Activated naive CD8-positive, alpha-beta T cell treated with anti-CD3 and anti-CD28 coated beads for 36 hours (primary cell): ENCODE data around the gene TACR1. TPM values are rescaled to one million over a fixed set of nuclear protein-coding genes. Genes with fewer than 3 reads are reported as not detected.

ENCODE experiments used
- DNase-seq: peaks from one replicate; pipeline ENCODE4 v3.0.0; 2021
- H3K27ac Mint-ChIP-seq: one replicate; pipeline ENCODE4 v1.8.0; 2022; ENCODE audit warnings: mild to moderate bottlenecking, moderate library complexity, mixed read lengths
- H3K27me3 Mint-ChIP-seq: one replicate; pipeline ENCODE4 v1.8.0; 2022; ENCODE audit warnings: mild to moderate bottlenecking, mixed read lengths
- H3K36me3 Mint-ChIP-seq: one replicate; pipeline ENCODE4 v1.8.0; 2021; ENCODE audit warnings: mild to moderate bottlenecking, mixed read lengths
- H3K4me1 Mint-ChIP-seq: one replicate; pipeline ENCODE4 v1.8.0; 2021; ENCODE audit warnings: mixed read lengths
- H3K4me3 Mint-ChIP-seq: one replicate; pipeline ENCODE4 v1.8.0; 2022; ENCODE audit warnings: mild to moderate bottlenecking, moderate library complexity, mixed read lengths
- H3K9me3 Mint-ChIP-seq: one replicate; pipeline ENCODE4 v1.8.0; 2022; ENCODE audit warnings: mixed read lengths
- total RNA-seq, 2 experiments: library from RNA; stranded (reverse); gene quantifications; one replicate each; pipeline ENCODE4 v1.2.3, GENCODE V29; 2021

TACR1 gene
- total RNA-seq, 2 experiments from 2014 or later: not detected

GRCh38 chr2:75041731-75042600 is 157.4 kb downstream of the TACR1 start:
- H3K4me1 Mint-ChIP-seq: no peaks in the 10 kb centered on the region
- DNase-seq: no peak
- H3K27me3 Mint-ChIP-seq: no peaks in the 10 kb centered on the region
- H3K9me3 Mint-ChIP-seq: no peaks in the 10 kb centered on the region
- H3K4me3 Mint-ChIP-seq: no peak overlapping the region
- no peaks in the 10 kb centered on the region for H3K36me3 Mint-ChIP-seq
- H3K27ac Mint-ChIP-seq: no peak overlapping the region

GRCh38 chr2:75041226-75041625 is 158.1 kb downstream of the TACR1 start:
- H3K4me3 Mint-ChIP-seq: no peak overlapping the region
- no peaks in the 10 kb centered on the region for H3K27me3 Mint-ChIP-seq
- H3K36me3 Mint-ChIP-seq: no peaks in the 10 kb centered on the region
- no peaks in the 10 kb centered on the region for H3K4me1 Mint-ChIP-seq
- no peaks in the 10 kb centered on the region for H3K9me3 Mint-ChIP-seq
- DNase-seq: no peak
- no peak overlapping the region for H3K27ac Mint-ChIP-seq

- peaks cover 4% of the 10 kb centered on the region for H3K4me1 Mint-ChIP-seq
- no peaks in the 10 kb centered on the region for H3K27me3 Mint-ChIP-seq
- no peak overlapping the region for H3K27ac Mint-ChIP-seq
- no peak for DNase-seq
- no peaks in the 10 kb centered on the region for H3K9me3 Mint-ChIP-seq
- no peaks in the 10 kb centered on the region for H3K36me3 Mint-ChIP-seq
- H3K4me3 Mint-ChIP-seq: no peak overlapping the region
These were observed 163.6 kb downstream of the TACR1 start for GRCh38 chr2:75035444-75036353.

GRCh38 chr2:75033516-75033915 is 165.8 kb downstream of the TACR1 start:
- no peaks in the 10 kb centered on the region for H3K36me3 Mint-ChIP-seq
- no peaks in the 10 kb centered on the region for H3K27me3 Mint-ChIP-seq
- no peak overlapping the region for H3K27ac Mint-ChIP-seq
- H3K9me3 Mint-ChIP-seq: no peaks in the 10 kb centered on the region
- DNase-seq: no peak
- H3K4me3 Mint-ChIP-seq: no peak overlapping the region
- peaks cover 6% of the 10 kb centered on the region for H3K4me1 Mint-ChIP-seq

GRCh38 chr2:75031906-75032803 is 167.2 kb downstream of the TACR1 start:
- no peaks in the 10 kb centered on the region for H3K27me3 Mint-ChIP-seq
- H3K4me1 Mint-ChIP-seq: peaks cover 6% of the 10 kb centered on the region
- no peak overlapping the region for H3K4me3 Mint-ChIP-seq
- H3K9me3 Mint-ChIP-seq: no peaks in the 10 kb centered on the region
- H3K27ac Mint-ChIP-seq: no peak overlapping the region
- peaks cover 2% of the 10 kb centered on the region for H3K36me3 Mint-ChIP-seq
- DNase-seq: no peak

GRCh38 chr2:75031171-75031570 is 168.1 kb downstream of the TACR1 start:
- DNase-seq: no peak
- H3K27ac Mint-ChIP-seq: no peak overlapping the region

GRCh38 chr2:75030218-75031009 is 168.9 kb downstream of the TACR1 start:
- H3K27ac Mint-ChIP-seq: no peak overlapping the region
- H3K4me3 Mint-ChIP-seq: no peak overlapping the region
- H3K36me3 Mint-ChIP-seq: peaks cover 2% of the 10 kb centered on the region
- H3K4me1 Mint-ChIP-seq: peaks cover 6% of the 10 kb centered on the region
- H3K27me3 Mint-ChIP-seq: no peaks in the 10 kb centered on the region
- no peaks in the 10 kb centered on the region for H3K9me3 Mint-ChIP-seq
- DNase-seq: no peak

More at GRCh38 chr2:75031171-75031570, 168.1 kb downstream of the TACR1 start:
- peaks cover 2% of the 10 kb centered on the region for H3K36me3 Mint-ChIP-seq
- H3K9me3 Mint-ChIP-seq: no peaks in the 10 kb centered on the region
- H3K4me1 Mint-ChIP-seq: peaks cover 6% of the 10 kb centered on the region
- H3K27me3 Mint-ChIP-seq: no peaks in the 10 kb centered on the region
- no peak overlapping the region for H3K4me3 Mint-ChIP-seq

GRCh38 chr2:75027886-75028285 is 171.4 kb downstream of the TACR1 start:
- H3K9me3 Mint-ChIP-seq: no peaks in the 10 kb centered on the region
- H3K4me3 Mint-ChIP-seq: no peak overlapping the region
- no peak for DNase-seq
- H3K27me3 Mint-ChIP-seq: no peaks in the 10 kb centered on the region
- H3K36me3 Mint-ChIP-seq: peaks cover 2% of the 10 kb centered on the region
- no peak overlapping the region for H3K27ac Mint-ChIP-seq
- peaks cover 6% of the 10 kb centered on the region for H3K4me1 Mint-ChIP-seq

- Mint-ChIP-seq H3K27ac (no peak overlapping the region), H3K4me1 (peaks cover 3% of the 10 kb centered on the region), H3K9me3 (no peaks in the 10 kb centered on the region), H3K4me3 (no peak overlapping the region), H3K27me3 (no peaks in the 10 kb centered on the region), H3K36me3 (peaks cover 2% of the 10 kb centered on the region)
- no peak for DNase-seq
These were observed 173.5 kb downstream of the TACR1 start for GRCh38 chr2:75025633-75026380.

GRCh38 chr2:75025216-75025615 is 174.1 kb downstream of the TACR1 start:
- Mint-ChIP-seq H3K36me3 (peaks cover 2% of the 10 kb centered on the region), H3K4me1 (no peaks in the 10 kb centered on the region), H3K27me3 (no peaks in the 10 kb centered on the region), H3K27ac (no peak overlapping the region), H3K9me3 (no peaks in the 10 kb centered on the region), H3K4me3 (no peak overlapping the region)
- no peak for DNase-seq

GRCh38 chr2:75023666-75024455 is 175.5 kb downstream of the TACR1 start:
- no peaks in the 10 kb centered on the region for H3K9me3 Mint-ChIP-seq
- no peak for DNase-seq
- no peak overlapping the region for H3K27ac Mint-ChIP-seq
- H3K36me3 Mint-ChIP-seq: peaks cover 2% of the 10 kb centered on the region
- H3K27me3 Mint-ChIP-seq: no peaks in the 10 kb centered on the region
- H3K4me3 Mint-ChIP-seq: no peak overlapping the region
- H3K4me1 Mint-ChIP-seq: no peaks in the 10 kb centered on the region

GRCh38 chr2:75022516-75022915 is 176.8 kb downstream of the TACR1 start:
- Mint-ChIP-seq H3K27me3 (no peaks in the 10 kb centered on the region), H3K4me3 (no peak overlapping the region), H3K36me3 (no peaks in the 10 kb centered on the region), H3K27ac (no peak overlapping the region), H3K4me1 (no peaks in the 10 kb centered on the region), H3K9me3 (no peaks in the 10 kb centered on the region)
- DNase-seq: no peak

- no peaks in the 10 kb centered on the region for H3K9me3 Mint-ChIP-seq
- H3K27me3 Mint-ChIP-seq: no peaks in the 10 kb centered on the region
- H3K4me1 Mint-ChIP-seq: no peaks in the 10 kb centered on the region
- H3K36me3 Mint-ChIP-seq: no peaks in the 10 kb centered on the region
- DNase-seq: no peak
- H3K27ac Mint-ChIP-seq: no peak overlapping the region
- H3K4me3 Mint-ChIP-seq: no peak overlapping the region
These were observed 177.6 kb downstream of the TACR1 start for GRCh38 chr2:75021672-75022071.
